OCI-LY3 (cell line): ENCODE measurements around the gene IRX5.

ENCODE experiments used
- H2AFZ ChIP-seq: fragments of 200-600, 300-600 bp; shearing (Covaris generic); 2 replicates; pipeline ENCODE4 v1.6.0; 2014; ENCODE audit warnings: antibody characterized with exemption, low read depth, low read length
- H3K27ac ChIP-seq: fragments of 200-600, 300-600 bp; sonication (generic); 2 replicates; pipeline ENCODE4 v1.5.1; 2014; ENCODE audit warnings: mild to moderate bottlenecking, low read length, moderate library complexity, mixed read lengths
- H3K27me3 ChIP-seq: fragments of 200-600, 300-600 bp; sonication (generic); 2 replicates; pipeline ENCODE4 v1.6.1; 2014; ENCODE audit warnings: low read depth, low read length, mixed read lengths
- H3K36me3 ChIP-seq: fragments of 200-600, 300-600 bp; sonication (generic); replicated peaks from 2 replicates; pipeline ENCODE3; 2014; ENCODE audit warnings: low read depth, low read length, mixed read lengths
- H3K4me1 ChIP-seq: fragments of 300-600, 200-600 bp; sonication (generic); 2 replicates; pipeline ENCODE4 v1.6.1; 2014; ENCODE audit warnings: low read length, mixed read lengths
- H3K4me2 ChIP-seq: fragments of 200-600, 300-600 bp; sonication (generic); 2 replicates; pipeline ENCODE4 v1.6.1; 2014; ENCODE audit warnings: low read length, mixed read lengths
- H3K4me3 ChIP-seq: fragments of 300-600, 200-600 bp; sonication (generic); 2 replicates; pipeline ENCODE4 v1.5.1; 2014; ENCODE audit warnings: antibody characterized with exemption, mild to moderate bottlenecking, low read length, moderate library complexity
- H3K79me2 ChIP-seq: fragments of 300-600, 200-600 bp; shearing (Covaris generic); 2 replicates; pipeline ENCODE4 v1.6.1; 2014; ENCODE audit warnings: mild to moderate bottlenecking, low read length, mixed read lengths
- H3K9ac ChIP-seq: fragments of 300-600, 200-600 bp; shearing (Covaris generic); 2 replicates; pipeline ENCODE4 v1.6.0; 2014; ENCODE audit warnings: mild to moderate bottlenecking, low read length, moderate library complexity
- H3K9me3 ChIP-seq: fragments of 200-600, 300-600 bp; shearing (Covaris generic); 2 replicates; pipeline ENCODE4 v1.6.1; 2014; ENCODE audit warnings: low read length, mixed read lengths; ENCODE audit not compliant: insufficient read depth
- H4K20me1 ChIP-seq: fragments of 200-600, 300-600 bp; sonication (generic); 2 replicates; pipeline ENCODE4 v1.6.1; 2016; ENCODE audit warnings: low read length, mixed read lengths; ENCODE audit not compliant: insufficient read depth
- EZH2phosphoT487 ChIP-seq: fragments of 200-600 bp; shearing (Covaris generic); IDR thresholded peaks from 2 replicates; pipeline ENCODE4 v1.6.1; 2018; ENCODE audit warnings: antibody characterized with exemption, mixed run types, low read depth
- TF ChIP-seq, protein P1 (sequence below): fragments of 200-600, 300-600 bp; sonication (generic); IDR thresholded peaks from 2 replicates; pipeline ENCODE4 v1.5.1; 2014; ENCODE audit warnings: antibody characterized with exemption, low read length, low read depth

IRX5 gene

DNA sequence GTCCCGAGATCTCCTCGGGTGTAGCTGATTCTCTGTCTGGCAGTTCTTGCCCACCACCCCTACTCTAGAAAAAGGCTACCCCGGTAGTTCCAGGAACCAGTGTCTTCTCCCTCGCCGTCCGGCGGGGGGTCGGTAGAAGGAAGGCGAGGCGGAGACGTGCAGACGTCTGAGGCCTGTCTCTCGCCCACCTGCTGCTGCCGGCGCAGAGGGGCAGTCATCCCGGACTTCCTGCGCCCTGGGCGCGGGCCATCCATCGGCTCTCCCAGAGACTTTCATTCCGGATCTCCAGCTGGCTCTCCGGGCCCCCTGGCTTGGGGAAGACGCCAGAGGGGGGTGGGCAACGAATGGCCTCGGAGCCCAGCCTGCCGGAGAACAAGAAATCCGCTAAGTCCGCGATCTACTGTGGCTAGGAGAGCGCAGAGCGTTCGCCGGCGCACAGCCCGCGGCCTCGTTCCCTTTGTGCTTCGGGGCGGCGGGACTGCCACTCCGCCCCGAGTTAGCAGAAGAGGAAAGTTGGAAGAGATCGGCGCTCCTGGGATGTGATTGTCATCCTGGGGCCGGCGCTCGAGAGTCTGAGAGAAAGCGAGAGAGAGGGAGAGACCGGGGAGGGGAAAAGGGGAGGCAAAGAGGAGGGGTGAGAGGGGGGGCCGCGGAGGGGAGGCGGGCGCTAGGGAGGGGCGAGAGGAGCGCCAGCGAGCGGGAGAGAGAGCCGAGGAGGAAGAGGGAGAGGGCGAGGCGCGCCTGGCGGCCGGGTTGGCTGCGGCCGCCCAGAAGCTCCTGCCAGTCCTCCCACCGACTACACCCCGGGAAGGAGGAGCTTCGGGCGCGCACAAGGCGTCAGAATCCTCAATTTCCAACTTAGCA, at the start of gene IRX5:
Gene IRX5 (plus strand): TSS at position 861 of the 864 bp plus-strand sequence. CDS start 334 bp downstream, outside the sequence.
- no peaks in the 10 kb centered on the region for H3K4me1 ChIP-seq
- no peak for TF ChIP-seq EZH2phosphoT487
- TF ChIP-seq, protein P1, sequence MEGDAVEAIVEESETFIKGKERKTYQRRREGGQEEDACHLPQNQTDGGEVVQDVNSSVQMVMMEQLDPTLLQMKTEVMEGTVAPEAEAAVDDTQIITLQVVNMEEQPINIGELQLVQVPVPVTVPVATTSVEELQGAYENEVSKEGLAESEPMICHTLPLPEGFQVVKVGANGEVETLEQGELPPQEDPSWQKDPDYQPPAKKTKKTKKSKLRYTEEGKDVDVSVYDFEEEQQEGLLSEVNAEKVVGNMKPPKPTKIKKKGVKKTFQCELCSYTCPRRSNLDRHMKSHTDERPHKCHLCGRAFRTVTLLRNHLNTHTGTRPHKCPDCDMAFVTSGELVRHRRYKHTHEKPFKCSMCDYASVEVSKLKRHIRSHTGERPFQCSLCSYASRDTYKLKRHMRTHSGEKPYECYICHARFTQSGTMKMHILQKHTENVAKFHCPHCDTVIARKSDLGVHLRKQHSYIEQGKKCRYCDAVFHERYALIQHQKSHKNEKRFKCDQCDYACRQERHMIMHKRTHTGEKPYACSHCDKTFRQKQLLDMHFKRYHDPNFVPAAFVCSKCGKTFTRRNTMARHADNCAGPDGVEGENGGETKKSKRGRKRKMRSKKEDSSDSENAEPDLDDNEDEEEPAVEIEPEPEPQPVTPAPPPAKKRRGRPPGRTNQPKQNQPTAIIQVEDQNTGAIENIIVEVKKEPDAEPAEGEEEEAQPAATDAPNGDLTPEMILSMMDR, result no peak
- H3K36me3 ChIP-seq, result no peaks in the 10 kb centered on the region
- H3K4me2 ChIP-seq, result no peak within 1 kb of the TSS
- no peak within 1 kb of the TSS for H2AFZ ChIP-seq
- no peak within 1 kb of the TSS for H3K27ac ChIP-seq
- H3K4me3 ChIP-seq, result no peak within 1 kb of the TSS
- H3K9ac ChIP-seq, result no peak within 1 kb of the TSS
- no peaks in the 10 kb centered on the region for H4K20me1 ChIP-seq
- H3K79me2 ChIP-seq, result no peaks in the 10 kb centered on the region
- H3K9me3 ChIP-seq, result no peaks in the 10 kb centered on the region
- no peaks in the 10 kb centered on the region for H3K27me3 ChIP-seq

DNA sequence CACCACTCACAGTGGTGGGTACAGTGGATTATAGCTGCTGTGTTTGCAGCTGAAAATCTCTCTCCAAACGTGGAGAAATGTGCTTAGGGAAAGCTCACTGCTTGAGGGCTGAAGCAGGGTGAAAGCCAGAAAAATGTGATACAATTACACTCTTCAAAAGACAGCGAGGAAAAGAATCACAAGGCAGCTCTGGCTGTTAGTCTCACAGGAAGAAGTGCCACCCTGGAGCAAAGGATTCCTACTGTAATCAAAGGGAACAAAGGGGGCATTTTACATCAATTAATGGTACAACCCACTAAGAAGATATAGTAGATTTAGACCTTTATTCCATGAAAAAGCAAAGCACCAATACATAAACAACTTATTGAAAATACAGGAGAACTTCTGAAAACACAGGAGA, 48.1 kb upstream of the IRX5 start:
- H3K9me3 ChIP-seq, result no peaks in the 10 kb centered on the region
- TF ChIP-seq EZH2phosphoT487, result no peak
- TF ChIP-seq, protein P1, result no peak
- no peaks in the 10 kb centered on the region for H3K4me1 ChIP-seq
- H3K27ac ChIP-seq, result no peak overlapping the region
- H4K20me1 ChIP-seq, result no peaks in the 10 kb centered on the region
- H3K79me2 ChIP-seq, result no peaks in the 10 kb centered on the region
- H3K27me3 ChIP-seq, result no peaks in the 10 kb centered on the region
- no peak overlapping the region for H3K4me2 ChIP-seq
- no peak overlapping the region for H2AFZ ChIP-seq
- H3K4me3 ChIP-seq, result no peak overlapping the region
- H3K36me3 ChIP-seq, result no peaks in the 10 kb centered on the region
- no peak overlapping the region for H3K9ac ChIP-seq

DNA sequence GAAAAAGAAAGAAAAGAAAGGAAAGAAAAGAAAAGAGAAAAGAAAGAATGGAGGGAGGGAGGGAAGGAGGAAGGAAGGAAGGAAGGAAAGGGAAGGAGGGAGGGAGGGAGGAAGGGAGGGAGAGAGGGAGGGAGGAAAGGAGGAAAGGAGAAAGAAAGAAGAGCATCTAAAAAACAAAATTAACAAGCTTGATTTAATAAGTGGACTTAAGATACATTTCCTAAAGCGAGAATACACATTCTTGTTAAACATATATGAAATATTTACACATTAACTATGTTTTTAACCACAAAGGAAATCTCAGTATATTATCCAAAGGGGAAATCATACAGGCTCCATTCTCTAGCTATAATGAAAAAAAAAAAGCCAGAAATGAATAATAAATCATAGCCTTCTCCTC, 47.3 kb upstream of the IRX5 start:
- no peaks in the 10 kb centered on the region for H3K9me3 ChIP-seq
- H3K4me1 ChIP-seq, result no peaks in the 10 kb centered on the region
- no peak overlapping the region for H2AFZ ChIP-seq
- H3K36me3 ChIP-seq, result no peaks in the 10 kb centered on the region
- H3K79me2 ChIP-seq, result no peaks in the 10 kb centered on the region
- H3K4me3 ChIP-seq, result no peak overlapping the region
- H3K4me2 ChIP-seq, result no peak overlapping the region
- H3K9ac ChIP-seq, result no peak overlapping the region
- H3K27me3 ChIP-seq, result no peaks in the 10 kb centered on the region
- H4K20me1 ChIP-seq, result no peaks in the 10 kb centered on the region
- no peak overlapping the region for H3K27ac ChIP-seq
- TF ChIP-seq, protein P1, result no peak
- no peak for TF ChIP-seq EZH2phosphoT487

DNA sequence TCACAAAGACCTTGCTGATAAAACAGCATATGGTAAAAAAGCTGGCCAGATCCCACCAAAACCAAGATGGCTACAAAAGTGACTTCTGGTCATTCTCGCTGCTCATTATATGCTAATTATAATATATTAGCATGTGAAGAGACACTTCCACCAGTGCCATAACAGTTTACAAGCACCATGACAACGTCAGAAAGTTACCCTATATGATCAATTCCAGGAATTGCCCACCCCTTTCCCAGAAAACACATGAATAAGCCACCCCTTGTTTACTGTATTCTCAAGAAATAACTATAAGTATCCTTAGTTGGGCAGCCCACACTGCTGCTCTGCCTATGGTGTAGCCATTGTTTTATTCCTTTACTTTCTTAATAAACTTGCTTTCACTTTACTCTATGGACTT, 44.6 kb upstream of the IRX5 start:
- no peak overlapping the region for H3K9ac ChIP-seq
- H4K20me1 ChIP-seq, result no peaks in the 10 kb centered on the region
- H3K27ac ChIP-seq, result no peak overlapping the region
- H3K36me3 ChIP-seq, result no peaks in the 10 kb centered on the region
- H3K4me2 ChIP-seq, result no peak overlapping the region
- TF ChIP-seq, protein P1, result no peak
- TF ChIP-seq EZH2phosphoT487, result no peak
- H2AFZ ChIP-seq, result no peak overlapping the region
- no peaks in the 10 kb centered on the region for H3K9me3 ChIP-seq
- no peaks in the 10 kb centered on the region for H3K79me2 ChIP-seq
- no peak overlapping the region for H3K4me3 ChIP-seq
- H3K4me1 ChIP-seq, result no peaks in the 10 kb centered on the region
- H3K27me3 ChIP-seq, result no peaks in the 10 kb centered on the region
